Spinal cord (tissue), 10 donors: ENCODE measurements around the gene BSDC1. TPM values are rescaled to one million over a fixed set of nuclear protein-coding genes. Genes with fewer than 3 reads are reported as not detected.

Source experiments
- DNase-seq, 6 donors: peaks; one replicate each; pipeline versions ENCODE4 v3.0.0 to v3.0.0-alpha.2; 2013 to 2015; ENCODE audit warnings: low spot score in 6 of 6, low read depth in 4 of 6
- H3K27ac ChIP-seq: one replicate; pipeline ENCODE4 v1.5.1; 2013; ENCODE audit warnings: low read depth, low read length, control low read depth
- H3K27me3 ChIP-seq: one replicate; pipeline ENCODE4 v1.6.1; 2013; ENCODE audit warnings: low read length; ENCODE audit not compliant: control insufficient read depth, insufficient read depth
- H3K36me3 ChIP-seq: one replicate; pipeline ENCODE4 v1.6.1; 2013; ENCODE audit warnings: low read length; ENCODE audit not compliant: control insufficient read depth, insufficient read depth
- H3K4me1 ChIP-seq: one replicate; pipeline ENCODE4 v1.6.1; 2013; ENCODE audit warnings: low read length; ENCODE audit not compliant: control insufficient read depth, insufficient read depth
- H3K4me3 ChIP-seq: one replicate; pipeline ENCODE4 v1.5.1; 2013; ENCODE audit warnings: low read depth, low read length, control low read depth
- H3K9me3 ChIP-seq: one replicate; pipeline ENCODE4 v1.6.1; 2013; ENCODE audit warnings: low read length; ENCODE audit not compliant: control insufficient read depth, insufficient read depth
- WGBS: methylation state at CpG from one replicate; pipeline ENCODE4 v1.1.5; 2013; ENCODE audit warnings: missing lambda C conversion rate; ENCODE audit not compliant: insufficient coverage; 5-methylcytosine and 5-hydroxymethylcytosine counted together
- polyA plus RNA-seq, 2 donors: library from polyadenylated mRNA; unstranded; fragments of 120-200 nt; gene quantifications; one replicate each; pipeline ENCODE4 v1.2.1, GENCODE V29; 2013; ENCODE audit not compliant: insufficient read length in 2 of 2
- total RNA-seq, 2 donors: library from RNA; depleted of rRNA in 1 of 2; stranded (reverse); fragments of 120-200 nt in 1 of 2; fragments of >200 nt in 1 of 2; gene quantifications; one replicate each; pipeline versions ENCODE4 v1.2.3 to v1.2.4, GENCODE V29; 2013 to 2014
- donor health status: healthy.

The BSDC1 gene
- total and polyA plus RNA-seq, 4 donors: 61.4 to 85.1 (median 76.3) TPM

- Histone ChIP-seq H3K4me3 (no peak overlapping the region), H3K27ac (no peak overlapping the region), H3K27me3 (no peaks in the 10 kb centered on the region), H3K9me3 (peaks cover 8% of the 10 kb centered on the region), H3K4me1 (no peaks in the 10 kb centered on the region), H3K36me3 (no peaks in the 10 kb centered on the region)
- no peak for DNase-seq
- 91% methylated on average over 6 of the region's 8 CpGs for WGBS
These were observed 20.1 kb upstream of the BSDC1 start for GRCh38 chr1:32414186-32414886.

- peak in 1 of 6 donors; percentile 42 for DNase-seq
- H3K36me3 ChIP-seq: no peaks in the 10 kb centered on the region
- no peaks in the 10 kb centered on the region for H3K27me3 ChIP-seq
- H3K9me3 ChIP-seq: peaks cover 8% of the 10 kb centered on the region
- WGBS: 67% methylated on average over 8 of the region's 10 CpGs
- no peak overlapping the region for H3K27ac ChIP-seq
- H3K4me3 ChIP-seq: no peak overlapping the region
- no peaks in the 10 kb centered on the region for H3K4me1 ChIP-seq
These were observed 19.4 kb upstream of the BSDC1 start for GRCh38 chr1:32413507-32414185.

- no peaks in the 10 kb centered on the region for H3K36me3 ChIP-seq
- no peak overlapping the region for H3K27ac ChIP-seq
- peaks cover 7% of the 10 kb centered on the region for H3K9me3 ChIP-seq
- H3K27me3 ChIP-seq: no peaks in the 10 kb centered on the region
- DNase-seq: no peak
- no peak overlapping the region for H3K4me3 ChIP-seq
- H3K4me1 ChIP-seq: no peaks in the 10 kb centered on the region
These were observed 17.0 kb upstream of the BSDC1 start for GRCh38 chr1:32411261-32411660.

GRCh38 chr1:32406629-32407111 is 12.4 kb upstream of the BSDC1 start:
- WGBS: 92% methylated on average over 3 of the region's 4 CpGs
- no peaks in the 10 kb centered on the region for H3K9me3 ChIP-seq
- H3K4me3 ChIP-seq: no peak overlapping the region
- no peaks in the 10 kb centered on the region for H3K4me1 ChIP-seq
- DNase-seq: no peak
- H3K36me3 ChIP-seq: no peaks in the 10 kb centered on the region
- H3K27me3 ChIP-seq: no peaks in the 10 kb centered on the region
- no peak overlapping the region for H3K27ac ChIP-seq

- H3K4me1 ChIP-seq: peaks cover 6% of the 10 kb centered on the region
- 92% methylated on average over 3 of the region's 4 CpGs for WGBS
- H3K27ac ChIP-seq: no peak overlapping the region
- no peaks in the 10 kb centered on the region for H3K27me3 ChIP-seq
- no peaks in the 10 kb centered on the region for H3K36me3 ChIP-seq
- H3K4me3 ChIP-seq: no peak overlapping the region
- no peak for DNase-seq
- no peaks in the 10 kb centered on the region for H3K9me3 ChIP-seq
These were observed 11.6 kb upstream of the BSDC1 start for GRCh38 chr1:32405672-32406467.

- WGBS: no CpG with 5 or more reads among the region's 2 CpGs
- Histone ChIP-seq H3K4me3 (no peak overlapping the region), H3K27ac (no peak overlapping the region), H3K9me3 (no peaks in the 10 kb centered on the region), H3K36me3 (no peaks in the 10 kb centered on the region), H3K27me3 (no peaks in the 10 kb centered on the region), H3K4me1 (peaks cover 8% of the 10 kb centered on the region)
- DNase-seq: no peak
These were observed 10.7 kb upstream of the BSDC1 start for GRCh38 chr1:32404946-32405345.

GRCh38 chr1:32400876-32401631 is 6.8 kb upstream of the BSDC1 start:
- no peaks in the 10 kb centered on the region for H3K9me3 ChIP-seq
- no peaks in the 10 kb centered on the region for H3K36me3 ChIP-seq
- DNase-seq: peak; percentile 60 to 95 (median 74)
- no peak overlapping the region for H3K27ac ChIP-seq
- WGBS: 36% methylated on average over 12 of the region's 13 CpGs
- H3K4me3 ChIP-seq: peak overlapping the region; percentile 27
- peaks cover 8% of the 10 kb centered on the region for H3K4me1 ChIP-seq
- H3K27me3 ChIP-seq: no peaks in the 10 kb centered on the region

- Histone ChIP-seq H3K4me1 (peaks cover 11% of the 10 kb centered on the region), H3K27ac (no peak overlapping the region), H3K27me3 (no peaks in the 10 kb centered on the region), H3K36me3 (no peaks in the 10 kb centered on the region), H3K4me3 (no peak overlapping the region), H3K9me3 (no peaks in the 10 kb centered on the region)
- WGBS: 89% methylated on average over 3 of the region's 4 CpGs
- no peak for DNase-seq
These were observed 5.6 kb upstream of the BSDC1 start for GRCh38 chr1:32399843-32400242.

GRCh38 chr1:32398401-32398800 is 4.2 kb upstream of the BSDC1 start:
- no peaks in the 10 kb centered on the region for H3K36me3 ChIP-seq
- 70% methylated on average over 2 of the region's 2 CpGs for WGBS
- peaks cover 11% of the 10 kb centered on the region for H3K4me1 ChIP-seq
- no peak overlapping the region for H3K4me3 ChIP-seq
- H3K27ac ChIP-seq: no peak overlapping the region
- H3K9me3 ChIP-seq: no peaks in the 10 kb centered on the region
- no peaks in the 10 kb centered on the region for H3K27me3 ChIP-seq
- no peak for DNase-seq
